Skeletal muscle cell (primary cell): Measurements from ENCODE around the gene ACBD7.

Source experiments
- DNase-seq: peaks from one replicate; pipeline ENCODE4 v3.0.0-alpha.2; 2010; ENCODE audit warnings: low read depth
- H3K4me3 ChIP-seq: 2 replicates; pipeline ENCODE4 v1.5.1; 2011; ENCODE audit warnings: low read depth, mild to moderate bottlenecking, control low read depth, low read length, moderate library complexity

The ACBD7 gene

DNA sequence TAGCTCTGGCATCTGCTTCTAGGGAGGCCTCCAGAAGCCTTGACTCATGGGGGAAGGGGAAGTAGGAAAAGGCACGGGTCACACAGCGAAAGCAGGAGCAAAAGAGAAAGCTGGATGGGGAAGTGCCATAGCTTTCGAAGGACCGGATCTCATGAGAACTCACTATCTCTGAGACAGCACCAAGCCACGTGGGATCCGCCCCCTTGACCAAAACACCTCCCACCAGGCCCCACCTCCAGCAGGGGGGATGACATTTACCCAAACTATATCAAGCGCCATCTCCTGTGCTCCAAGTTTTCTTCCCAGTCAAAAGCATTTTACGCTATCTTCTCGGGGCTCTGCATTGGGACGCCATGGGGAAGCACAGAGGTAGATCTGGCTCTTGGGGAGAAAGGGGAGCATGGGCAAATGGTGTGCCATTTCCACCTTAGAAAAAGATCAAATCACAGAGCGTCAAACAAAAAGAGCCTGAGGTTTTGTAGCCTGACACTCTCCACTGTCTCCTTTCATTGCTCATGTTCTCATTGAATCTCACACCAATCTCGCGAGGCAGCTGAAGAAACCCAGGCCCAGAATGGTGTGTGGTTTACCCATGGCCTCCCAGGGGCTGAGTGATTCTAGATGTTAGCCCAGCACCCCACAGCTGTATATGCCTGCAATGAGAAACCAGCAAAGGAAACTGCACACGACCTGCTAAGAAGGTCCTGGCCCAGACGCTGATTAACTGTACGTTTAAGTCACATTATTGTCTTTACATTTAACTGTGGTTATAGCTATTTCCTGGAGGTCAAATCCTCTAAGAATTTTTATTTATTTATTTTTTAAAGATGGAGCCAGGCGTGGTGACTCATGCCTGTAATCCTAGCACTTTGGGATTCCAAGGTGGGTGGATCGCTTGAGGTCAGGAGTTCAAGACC is 52.9 kb downstream of the ACBD7 start:
- DNase-seq, result peak; percentile 84

DNA sequence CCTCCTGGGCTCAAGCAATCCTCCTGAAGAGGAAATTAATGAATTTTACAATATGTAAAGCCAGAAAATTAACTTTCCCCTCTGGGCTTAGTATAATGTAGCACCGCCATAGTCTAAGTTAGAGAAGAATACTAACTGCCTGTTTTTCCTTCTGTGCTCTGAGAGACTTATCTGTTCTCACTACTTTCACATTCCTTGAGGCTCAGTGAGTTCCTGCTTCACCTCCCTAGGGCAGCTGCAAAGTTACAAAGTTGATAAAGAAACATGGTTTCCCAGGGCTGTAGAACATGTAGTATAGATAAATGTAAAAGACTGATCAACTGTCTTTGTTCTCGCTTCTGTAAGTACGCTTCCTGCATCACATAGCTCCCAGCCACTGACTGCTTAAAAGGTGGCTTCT is 60.8 kb downstream of the ACBD7 start:
- DNase-seq, result no peak
- no peak overlapping the region for H3K4me3 ChIP-seq

More for the DNA sequence above, 52.9 kb downstream of the ACBD7 start:
- H3K4me3 ChIP-seq, result no peak overlapping the region
